Hematopoietic multipotent progenitor cell treated with erythropoietin and hydrocortisone succinate and interleukin-3 and kit ligand, for 15 days (in vitro differentiated cells): Measurements from ENCODE around the gene AEBP2.
A peak's percentile ranks its signal among the peaks of the same experiment; 100 is the strongest.
"Not testable (repeated sequence)": the region's sequence is repeated elsewhere in the genome, so short reads cannot be mapped to it uniquely, and the experiment has no call there.

Source experiments
- DNase-seq: peaks from one replicate; pipeline ENCODE4 v3.0.0-alpha.2; 2015; ENCODE audit warnings: low spot score

AEBP2 gene

GRCh38 chr12:19439059-19440018 is at the start of gene AEBP2:
TSS of gene AEBP2 (plus strand) at chr12:19439492. CDS start at chr12:19439700, 208 bp downstream.
- peak; percentile 82 for DNase-seq

GRCh38 chr12:19390051-19390598 is 49.2 kb upstream of the AEBP2 start:
- DNase-seq: no peak

DNA sequence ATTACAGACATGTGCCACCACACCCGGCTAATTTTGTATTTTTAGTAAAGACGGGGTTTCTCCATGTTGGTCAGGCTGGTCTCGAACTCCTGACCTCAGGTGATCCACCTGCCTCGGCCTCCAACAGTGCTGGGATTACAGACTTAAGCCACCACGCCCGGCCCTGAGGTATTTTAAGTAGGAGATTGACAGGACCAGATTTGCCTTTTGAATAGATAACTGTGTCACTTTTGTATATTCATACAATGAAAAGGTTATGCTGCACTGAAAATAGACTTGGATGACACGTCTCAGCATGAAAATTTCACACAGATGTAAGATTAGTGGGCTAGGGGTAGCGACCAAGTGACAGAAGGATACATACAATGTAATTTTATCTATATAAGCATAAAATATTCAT is 46.6 kb upstream of the AEBP2 start:
- DNase-seq: not testable (repeated sequence)

DNA sequence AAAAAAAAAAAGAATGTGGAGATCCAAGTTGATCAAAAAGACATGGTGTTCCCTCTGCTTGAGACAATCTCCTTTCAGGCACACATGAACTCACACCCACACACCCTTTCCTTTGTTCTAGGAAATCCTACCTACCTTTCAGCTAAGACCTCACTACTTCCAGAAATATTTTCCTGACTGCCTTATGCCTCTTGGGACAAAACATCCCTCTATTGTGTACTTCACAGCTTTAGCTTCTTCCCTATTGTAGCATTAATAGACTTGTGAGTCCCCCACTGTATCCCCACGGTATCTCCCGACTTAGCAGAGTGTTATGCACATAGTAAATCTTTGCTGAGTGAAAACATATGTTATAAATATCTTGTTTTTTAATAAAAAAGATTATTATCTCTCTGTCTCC is 44.9 kb upstream of the AEBP2 start:
- no peak for DNase-seq

DNA sequence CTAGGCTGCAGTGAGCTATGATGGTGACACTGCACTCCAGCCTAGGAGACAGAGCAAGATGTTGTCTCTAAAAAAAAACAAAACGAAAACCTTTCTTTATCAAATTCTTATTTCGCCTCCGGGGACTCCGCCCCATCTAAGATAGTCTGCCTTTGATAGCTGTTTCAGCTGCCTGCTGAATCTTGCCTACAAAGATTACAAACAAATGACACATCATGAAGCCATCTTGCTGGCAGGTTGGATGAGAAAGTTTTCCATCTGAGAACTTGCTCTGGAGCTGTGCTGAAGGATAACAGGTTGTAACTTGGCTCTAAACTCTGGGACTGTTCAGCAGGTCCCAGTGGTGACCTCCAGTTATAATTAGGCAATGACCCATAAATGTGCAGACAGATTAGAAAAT is 41.8 kb upstream of the AEBP2 start:
- no peak for DNase-seq

DNA sequence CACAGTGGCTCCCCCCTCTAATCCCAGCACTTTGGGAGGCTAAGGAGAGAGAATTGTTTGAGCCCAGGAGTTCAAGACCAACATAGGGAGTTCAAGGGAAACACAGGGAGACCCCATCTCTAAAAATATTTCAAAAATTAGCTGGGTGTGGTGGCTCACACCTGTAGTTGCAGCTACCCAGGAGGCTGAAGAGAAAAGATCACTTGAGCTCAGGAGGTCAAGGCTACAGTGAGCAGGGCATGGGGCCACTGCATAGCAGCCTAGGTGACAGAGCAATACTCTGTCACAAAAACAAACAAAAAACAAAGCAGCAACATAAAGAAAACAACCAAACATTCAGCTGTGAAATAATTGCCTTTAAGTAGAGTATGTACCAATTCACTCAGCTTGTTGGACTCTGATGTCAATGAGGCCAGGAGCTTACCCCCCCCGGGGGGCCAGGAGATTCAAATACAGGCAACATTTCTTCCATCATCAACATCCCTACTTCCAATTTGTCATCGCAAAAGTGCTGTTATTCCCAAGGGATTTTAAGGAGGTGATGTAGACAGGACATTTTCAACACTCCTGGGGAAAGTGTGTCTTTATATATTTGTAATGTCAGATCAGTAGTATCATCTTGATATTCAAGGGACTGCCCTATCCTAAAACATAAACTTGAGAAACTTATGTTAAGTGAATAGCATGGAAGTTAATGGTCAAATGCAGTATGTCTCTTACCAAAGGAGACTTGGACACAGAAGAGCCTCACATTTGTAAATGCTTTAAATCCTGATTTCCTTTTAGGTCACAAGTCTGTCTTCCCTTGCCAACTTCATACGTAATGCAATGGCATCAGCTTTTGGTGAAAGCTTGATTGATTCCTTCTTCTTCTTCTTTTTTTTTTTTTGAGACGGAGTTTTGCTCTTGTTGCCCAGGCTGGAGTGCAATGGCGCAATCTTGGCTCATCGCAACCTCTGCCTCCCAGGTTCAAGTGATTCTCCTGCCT is 40.6 kb upstream of the AEBP2 start:
- no peak for DNase-seq

DNA sequence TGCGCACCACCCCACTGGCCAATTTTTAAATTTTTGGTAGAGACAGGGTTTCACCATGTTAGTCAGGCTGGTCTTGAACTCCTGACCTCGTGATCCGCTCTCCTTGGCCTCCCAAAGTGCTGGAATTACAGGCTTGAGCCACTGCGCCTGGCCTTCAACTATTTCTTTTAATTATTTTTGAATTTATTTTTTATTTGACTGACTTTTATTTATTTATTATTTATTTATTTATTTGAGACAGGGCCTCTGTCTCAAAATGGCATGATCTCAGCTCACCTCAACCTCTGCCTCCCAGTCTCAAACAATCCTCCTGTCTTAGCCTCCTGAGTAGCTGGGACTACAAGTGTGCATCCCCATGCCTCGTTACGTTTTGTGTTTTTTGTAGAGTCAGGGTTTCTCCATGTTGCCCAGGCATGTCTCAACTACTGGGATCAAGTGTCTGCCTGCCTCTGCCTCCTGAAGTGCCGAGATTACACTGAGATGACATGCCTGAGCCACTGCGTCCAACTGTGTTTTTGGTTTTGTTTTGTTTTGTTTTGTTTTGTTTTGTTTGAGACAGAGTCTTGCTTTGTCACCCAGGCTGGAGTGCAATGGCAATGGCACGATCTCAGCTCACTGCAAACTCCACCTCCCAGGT is 38.5 kb upstream of the AEBP2 start:
- not testable (repeated sequence) for DNase-seq

DNA sequence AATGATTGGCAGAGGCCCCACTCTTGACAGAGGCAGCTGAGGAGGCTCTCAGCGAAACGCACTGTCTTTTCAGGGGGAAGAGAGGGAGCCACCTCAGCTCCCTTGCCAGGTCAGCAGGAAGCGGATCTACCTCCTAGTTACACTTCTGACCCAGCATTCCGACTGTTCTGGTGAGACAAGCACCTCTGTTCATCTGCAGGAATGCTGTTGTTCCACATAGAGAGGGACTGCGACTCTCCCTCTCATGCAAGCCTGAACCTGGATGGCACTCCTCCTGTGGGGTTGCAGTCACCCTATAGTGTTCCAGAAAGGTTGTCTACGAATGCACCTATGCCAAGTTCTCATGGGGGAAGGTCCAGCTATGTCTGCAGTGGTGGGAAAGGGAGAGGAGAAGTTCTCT is 37.1 kb upstream of the AEBP2 start:
- DNase-seq: no peak

- DNase-seq: no peak
Observed at GRCh38 chr12:19402743-19403431, 36.4 kb upstream of the AEBP2 start.

DNA sequence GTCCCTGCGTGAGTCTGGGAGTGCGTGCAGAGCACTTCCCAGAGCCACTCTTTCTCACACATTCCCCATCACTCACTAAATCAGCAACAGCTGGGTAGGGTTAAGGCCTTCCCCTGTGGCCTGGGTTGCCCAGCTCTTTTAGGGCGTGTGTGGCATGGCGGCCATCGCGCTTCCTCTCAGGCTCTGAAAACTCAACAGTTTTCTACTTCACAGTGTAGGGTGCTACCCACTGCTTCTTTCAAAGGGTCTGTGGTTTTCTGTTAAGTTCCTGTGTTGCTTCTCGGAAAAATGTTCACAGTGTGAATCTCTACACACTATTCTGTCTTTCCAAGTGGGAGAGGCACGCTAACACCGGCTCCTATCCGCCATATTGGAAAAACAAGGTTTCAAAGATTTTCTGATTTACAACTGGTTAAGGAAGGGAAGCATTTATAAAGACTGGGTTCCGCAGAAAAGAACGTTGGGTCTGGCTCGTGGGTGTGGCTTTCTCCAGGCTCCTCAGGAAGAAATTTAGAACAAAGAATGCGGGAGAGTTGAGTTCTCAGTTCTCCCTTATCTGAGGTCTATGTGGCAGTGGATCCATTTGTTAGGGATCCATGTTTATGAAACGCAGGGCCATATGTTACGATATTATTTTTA is 34.9 kb upstream of the AEBP2 start:
- DNase-seq: no peak

DNA sequence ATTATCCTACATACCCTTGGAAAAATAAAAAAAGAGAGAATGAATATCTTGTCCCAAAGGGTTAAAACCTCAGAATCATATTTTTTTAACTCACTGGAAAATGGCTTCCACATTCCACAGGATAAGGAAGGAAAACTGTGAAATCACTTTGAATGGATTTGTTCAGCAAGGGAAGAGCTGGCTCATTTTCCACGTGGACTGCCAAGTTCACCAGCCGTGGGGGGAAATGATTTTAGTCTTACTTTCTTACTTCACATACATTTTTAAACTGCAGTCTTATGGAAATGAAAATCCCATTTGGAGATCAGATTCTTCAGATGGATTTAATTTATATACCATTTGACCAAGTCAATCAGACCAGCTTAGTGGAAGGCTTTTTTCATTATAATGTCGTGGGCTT is 29.9 kb upstream of the AEBP2 start:
- no peak for DNase-seq

DNA sequence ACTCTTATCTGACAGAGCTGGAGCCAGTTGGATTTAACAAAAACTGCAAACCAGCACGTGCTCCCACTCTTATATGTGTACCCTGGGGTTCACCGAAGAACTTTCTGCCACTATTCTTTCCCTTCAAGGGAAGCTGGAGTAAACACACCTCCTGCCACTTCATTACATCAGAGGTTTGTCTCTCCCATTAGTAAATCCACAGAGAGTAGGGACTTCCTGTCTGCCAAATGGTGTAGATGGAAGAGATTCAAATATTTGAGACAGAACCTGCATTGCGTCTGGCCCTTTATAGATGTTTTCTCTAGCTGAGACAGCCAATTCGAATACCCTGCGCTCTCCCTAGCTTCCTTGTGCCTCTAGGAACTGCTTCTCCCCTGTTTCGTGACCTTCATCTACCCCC is 29.1 kb upstream of the AEBP2 start:
- no peak for DNase-seq

- no peak for DNase-seq
Observed at GRCh38 chr12:19410629-19411185, 28.6 kb upstream of the AEBP2 start.

GRCh38 chr12:19411234-19412204 is 27.8 kb upstream of the AEBP2 start:
- no peak for DNase-seq

DNA sequence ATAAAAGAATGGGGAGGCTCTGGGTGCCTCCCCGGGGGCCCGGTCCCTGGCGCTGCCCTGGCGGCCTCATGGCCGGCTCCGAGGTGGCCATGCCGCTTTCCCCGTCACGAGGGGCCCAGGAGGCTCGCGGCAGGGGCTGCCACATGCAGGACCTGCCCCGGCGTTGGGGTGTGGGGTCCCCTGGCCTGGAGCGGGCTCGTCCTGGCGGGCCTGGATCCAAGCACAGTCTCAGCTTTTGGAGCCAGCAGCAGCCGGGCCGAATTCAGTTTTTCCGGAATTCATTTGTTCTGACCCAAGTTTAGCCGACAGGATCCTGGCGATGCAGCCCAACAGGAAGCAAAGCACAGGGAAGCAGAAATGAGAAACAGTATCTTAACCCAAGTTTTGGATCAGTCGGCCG is 26.4 kb upstream of the AEBP2 start:
- DNase-seq: no peak

GRCh38 chr12:19413582-19413981 is 25.7 kb upstream of the AEBP2 start:
- not testable (repeated sequence) for DNase-seq

- DNase-seq: no peak
Observed at GRCh38 chr12:19415563-19415962, 23.7 kb upstream of the AEBP2 start.

DNA sequence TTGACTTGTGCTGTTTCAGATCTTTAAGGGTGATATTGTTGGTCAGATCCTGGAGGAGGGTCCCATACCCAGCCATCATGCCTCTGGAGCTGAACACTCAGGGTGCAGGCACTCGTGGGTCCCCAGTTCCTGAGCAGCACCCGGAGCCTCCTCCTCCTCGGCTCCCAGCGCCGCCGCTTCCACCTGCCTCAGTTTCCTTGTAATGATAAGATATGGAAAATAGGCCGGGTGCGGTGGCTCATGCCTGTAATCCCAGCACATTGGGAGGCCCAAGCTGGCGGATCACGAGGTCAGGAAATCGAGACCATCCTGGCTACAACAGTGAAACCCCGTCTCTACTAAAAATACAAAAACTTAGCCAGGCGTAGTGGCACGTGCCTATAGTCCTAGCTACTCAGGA is 20.2 kb upstream of the AEBP2 start:
- DNase-seq: no peak
